Activated CD4-positive, alpha-beta T cell treated with anti-CD3 and anti-CD28 coated beads, Interleukin-2, amount 10 ng/mL, durations not matched to agents 7 days and 5 days (primary cell): ENCODE results near the gene GRM5. TPM values are rescaled to one million over a fixed set of nuclear protein-coding genes. Genes with fewer than 3 reads are reported as not detected.

Experiments
- CTCF ChIA-PET: fragments of 350-600 bp; sonication (Branson Sonifier 250); formaldehyde crosslinking; loops from one replicate; lab custom pipeline; 2021; ENCODE audit warnings: antibody characterized with exemption; lab: Charles Lee
- POLR2A ChIA-PET: fragments of 350-600 bp; sonication (Branson Sonifier 250); formaldehyde crosslinking; loops from one replicate; lab custom pipeline; 2021; ENCODE audit warnings: antibody characterized with exemption; lab: Charles Lee
- DNase-seq: peaks from one replicate; pipeline ENCODE4 v3.0.0-alpha.2; 2020
- H3K27ac Mint-ChIP-seq: one replicate; pipeline ENCODE4 v1.8.0; 2021; ENCODE audit warnings: mild to moderate bottlenecking, moderate library complexity, mixed read lengths
- H3K27me3 Mint-ChIP-seq: one replicate; pipeline ENCODE4 v1.8.0; 2021; ENCODE audit warnings: mixed read lengths
- H3K36me3 Mint-ChIP-seq: one replicate; pipeline ENCODE4 v1.8.0; 2021; ENCODE audit warnings: low read depth, mixed read lengths
- H3K4me1 Mint-ChIP-seq: one replicate; pipeline ENCODE4 v1.8.0; 2021; ENCODE audit warnings: mixed read lengths
- H3K4me3 Mint-ChIP-seq: one replicate; pipeline ENCODE4 v1.8.0; 2021; ENCODE audit warnings: mild to moderate bottlenecking, moderate library complexity, mixed read lengths
- H3K9me3 Mint-ChIP-seq: one replicate; pipeline ENCODE4 v1.8.0; 2021; ENCODE audit warnings: mixed read lengths
- total RNA-seq, 2 experiments: library from RNA; stranded (reverse); gene quantifications; one replicate each; pipeline ENCODE4 v1.2.3, GENCODE V29; 2021

Gene GRM5
- total RNA-seq, 2 experiments from 2014 or later = not detected

- ChIA-PET POLR2A (no interaction called here), CTCF (interaction anchor here (1.1 kb wide), 1 partner anchor 16 kb away, joined by 3 read pairs; no protein-coding TSS in a partner anchor)
- Mint-ChIP-seq H3K4me1 (no peaks in the 10 kb centered on the region), H3K9me3 (no peaks in the 10 kb centered on the region), H3K36me3 (no peaks in the 10 kb centered on the region), H3K27me3 (no peaks in the 10 kb centered on the region), H3K27ac (no peak overlapping the region), H3K4me3 (no peak overlapping the region)
- no peak for DNase-seq
These were observed 468.4 kb downstream of the GRM5 start for GRCh38 chr11:88597387-88597786.

- H3K27me3 Mint-ChIP-seq = no peaks in the 10 kb centered on the region
- H3K4me1 Mint-ChIP-seq = no peaks in the 10 kb centered on the region
- POLR2A ChIA-PET = no interaction called here
- DNase-seq = no peak
- no peaks in the 10 kb centered on the region for H3K36me3 Mint-ChIP-seq
- no peak overlapping the region for H3K27ac Mint-ChIP-seq
- H3K4me3 Mint-ChIP-seq = no peak overlapping the region
- H3K9me3 Mint-ChIP-seq = no peaks in the 10 kb centered on the region
- CTCF ChIA-PET = no interaction called here
These were observed 469.0 kb downstream of the GRM5 start for GRCh38 chr11:88596786-88597185.

- no peak overlapping the region for H3K4me3 Mint-ChIP-seq
These were observed 471.4 kb downstream of the GRM5 start for GRCh38 chr11:88594274-88594950.

GRCh38 chr11:88590361-88590760 lies 475.4 kb downstream of the GRM5 start:
- POLR2A ChIA-PET = no interaction called here
- no peaks in the 10 kb centered on the region for H3K36me3 Mint-ChIP-seq
- CTCF ChIA-PET = no interaction called here

More at GRCh38 chr11:88594274-88594950, 471.4 kb downstream of the GRM5 start:
- Mint-ChIP-seq H3K27me3 (no peaks in the 10 kb centered on the region), H3K4me1 (no peaks in the 10 kb centered on the region), H3K27ac (no peak overlapping the region), H3K9me3 (no peaks in the 10 kb centered on the region), H3K36me3 (no peaks in the 10 kb centered on the region)
- ChIA-PET POLR2A (no interaction called here), CTCF (interaction anchor here (0.6 kb wide), 1 partner anchor 571 kb away, joined by 3 read pairs; no protein-coding TSS in a partner anchor)
- DNase-seq = no peak

GRCh38 chr11:88583251-88583650 lies 482.5 kb downstream of the GRM5 start:
- Mint-ChIP-seq H3K27me3 (peaks cover 4% of the 10 kb centered on the region), H3K27ac (no peak overlapping the region), H3K9me3 (no peaks in the 10 kb centered on the region), H3K4me3 (no peak overlapping the region), H3K4me1 (no peaks in the 10 kb centered on the region), H3K36me3 (no peaks in the 10 kb centered on the region)
- ChIA-PET CTCF (interaction anchor here (0.6 kb wide), 1 partner anchor 144 kb away, joined by 3 read pairs; no protein-coding TSS in a partner anchor), POLR2A (no interaction called here)
- DNase-seq = no peak

More at GRCh38 chr11:88590361-88590760, 475.4 kb downstream of the GRM5 start:
- Mint-ChIP-seq H3K4me1 (no peaks in the 10 kb centered on the region), H3K4me3 (no peak overlapping the region), H3K9me3 (no peaks in the 10 kb centered on the region), H3K27me3 (no peaks in the 10 kb centered on the region), H3K27ac (no peak overlapping the region)
- DNase-seq = no peak

GRCh38 chr11:88579466-88579865 lies 486.3 kb downstream of the GRM5 start:
- CTCF ChIA-PET = no interaction called here
- Mint-ChIP-seq H3K36me3 (no peaks in the 10 kb centered on the region), H3K9me3 (no peaks in the 10 kb centered on the region), H3K27ac (no peak overlapping the region), H3K27me3 (peaks cover 9% of the 10 kb centered on the region), H3K4me1 (no peaks in the 10 kb centered on the region), H3K4me3 (no peak overlapping the region)
- no peak for DNase-seq
- POLR2A ChIA-PET = no interaction called here

GRCh38 chr11:88576741-88577140 lies 489.0 kb downstream of the GRM5 start:
- H3K4me1 Mint-ChIP-seq = no peaks in the 10 kb centered on the region
- H3K27ac Mint-ChIP-seq = no peak overlapping the region
- ChIA-PET POLR2A (no interaction called here), CTCF (no interaction called here)
- no peaks in the 10 kb centered on the region for H3K9me3 Mint-ChIP-seq
- peaks cover 11% of the 10 kb centered on the region for H3K27me3 Mint-ChIP-seq
- DNase-seq = no peak
- no peaks in the 10 kb centered on the region for H3K36me3 Mint-ChIP-seq
- H3K4me3 Mint-ChIP-seq = no peak overlapping the region

- no peak for DNase-seq
- CTCF ChIA-PET = no interaction called here
- Mint-ChIP-seq H3K36me3 (no peaks in the 10 kb centered on the region), H3K27me3 (peaks cover 10% of the 10 kb centered on the region), H3K4me1 (no peaks in the 10 kb centered on the region), H3K27ac (no peak overlapping the region), H3K4me3 (no peak overlapping the region), H3K9me3 (no peaks in the 10 kb centered on the region)
- POLR2A ChIA-PET = no interaction called here
These were observed 489.9 kb downstream of the GRM5 start for GRCh38 chr11:88575916-88576315.

- Mint-ChIP-seq H3K4me3 (no peak overlapping the region), H3K4me1 (no peaks in the 10 kb centered on the region), H3K36me3 (no peaks in the 10 kb centered on the region), H3K27ac (no peak overlapping the region), H3K27me3 (peaks cover 5% of the 10 kb centered on the region), H3K9me3 (no peaks in the 10 kb centered on the region)
- no peak for DNase-seq
- ChIA-PET POLR2A (no interaction called here), CTCF (interaction anchor here (0.7 kb wide), 1 partner anchor 31 kb away, joined by 3 read pairs; no protein-coding TSS in a partner anchor)
These were observed 496.4 kb downstream of the GRM5 start for GRCh38 chr11:88569342-88569741.

GRCh38 chr11:88555829-88556202 lies 510.0 kb downstream of the GRM5 start:
- Mint-ChIP-seq H3K9me3 (no peaks in the 10 kb centered on the region), H3K4me3 (no peak overlapping the region), H3K27ac (no peak overlapping the region), H3K36me3 (no peaks in the 10 kb centered on the region), H3K27me3 (peaks cover 9% of the 10 kb centered on the region), H3K4me1 (no peaks in the 10 kb centered on the region)
- DNase-seq = no peak
- POLR2A ChIA-PET = no interaction called here
- CTCF ChIA-PET = no interaction called here

GRCh38 chr11:88555018-88555828 lies 510.6 kb downstream of the GRM5 start:
- CTCF ChIA-PET = no interaction called here
- Mint-ChIP-seq H3K4me3 (no peak overlapping the region), H3K36me3 (no peaks in the 10 kb centered on the region), H3K4me1 (no peaks in the 10 kb centered on the region), H3K9me3 (no peaks in the 10 kb centered on the region), H3K27me3 (peaks cover 9% of the 10 kb centered on the region), H3K27ac (no peak overlapping the region)
- no peak for DNase-seq
- POLR2A ChIA-PET = no interaction called here

GRCh38 chr11:88553204-88553603 lies 512.6 kb downstream of the GRM5 start:
- Mint-ChIP-seq H3K4me3 (no peak overlapping the region), H3K4me1 (no peaks in the 10 kb centered on the region), H3K9me3 (no peaks in the 10 kb centered on the region), H3K27me3 (peaks cover 12% of the 10 kb centered on the region), H3K36me3 (no peaks in the 10 kb centered on the region), H3K27ac (no peak overlapping the region)
- no peak for DNase-seq
- POLR2A ChIA-PET = no interaction called here
- CTCF ChIA-PET = interaction anchor here (1.8 to 2.3 kb wide), 3 partner anchors 8 to 529 kb away, joined by 3 to 8 read pairs (median 6); no protein-coding TSS in a partner anchor
